NCI-H345 (cell line): ENCODE data around the gene R3HDM2.
A peak's percentile ranks its signal among the peaks of the same experiment; 100 is the strongest.
"Not testable (repeated sequence)": the region's sequence is repeated elsewhere in the genome, so short reads cannot be mapped to it uniquely, and the experiment has no call there.

Experiments
- DNase-seq: peaks from one replicate; lab custom pipeline; 2025; lab: John Stamatoyannopoulos, UW

R3HDM2 gene

GRCh38 chr12:57452937-57453509 lies 22.2 kb upstream of the R3HDM2 start:
- peak; percentile 63 for DNase-seq

GRCh38 chr12:57452181-57452936 lies 21.5 kb upstream of the R3HDM2 start:
- DNase-seq = no peak

GRCh38 chr12:57451233-57451778 lies 20.5 kb upstream of the R3HDM2 start:
- DNase-seq = no peak

GRCh38 chr12:57450057-57450456 lies 19.2 kb upstream of the R3HDM2 start:
- no peak for DNase-seq

- no peak for DNase-seq
These were observed 18.5 kb upstream of the R3HDM2 start for GRCh38 chr12:57449375-57449774.

GRCh38 chr12:57448669-57449068 lies 17.8 kb upstream of the R3HDM2 start:
- DNase-seq = no peak

- DNase-seq = no peak
These were observed 15.6 kb upstream of the R3HDM2 start for GRCh38 chr12:57446292-57446960.

GRCh38 chr12:57444744-57445143 lies 13.9 kb upstream of the R3HDM2 start:
- no peak for DNase-seq

GRCh38 chr12:57444337-57444736 lies 13.5 kb upstream of the R3HDM2 start:
- not testable (repeated sequence) for DNase-seq

- DNase-seq = no peak
These were observed 11.1 kb upstream of the R3HDM2 start for GRCh38 chr12:57441846-57442427.

- DNase-seq = not testable (repeated sequence)
These were observed 10.6 kb upstream of the R3HDM2 start for GRCh38 chr12:57441393-57441792.

- no peak for DNase-seq
These were observed 9.0 kb upstream of the R3HDM2 start for GRCh38 chr12:57439762-57440266.

- DNase-seq = no peak
These were observed 7.6 kb upstream of the R3HDM2 start for GRCh38 chr12:57438400-57438799.

- DNase-seq = no peak
These were observed 4.5 kb upstream of the R3HDM2 start for GRCh38 chr12:57435293-57435692.

GRCh38 chr12:57434517-57435223 lies 3.8 kb upstream of the R3HDM2 start, which contains the start of gene INHBC:
INHBC (plus strand) TSS chr12:57434784; CDS start chr12:57434887, 103 bp downstream.
- no peak for DNase-seq

GRCh38 chr12:57433370-57433769 lies 2.5 kb upstream of the R3HDM2 start:
- no peak for DNase-seq

- DNase-seq = no peak
These were observed 878 bp upstream of the R3HDM2 start for GRCh38 chr12:57431654-57432188.

GRCh38 chr12:57430112-57430930 lies 522 bp downstream of the R3HDM2 start:
- DNase-seq = no peak

GRCh38 chr12:57429473-57430111 lies 1.3 kb downstream of the R3HDM2 start:
- DNase-seq = no peak

GRCh38 chr12:57428965-57429364 lies 1.9 kb downstream of the R3HDM2 start:
- no peak for DNase-seq
